Retinal pigment epithelial cell (primary cell): ENCODE measurements around the gene STAP2.

ENCODE experiments used
- DNase-seq: peaks from one replicate; pipeline ENCODE4 v3.0.0-alpha.2; 2010; ENCODE audit warnings: low read depth
- H3K4me3 ChIP-seq: 2 replicates; pipeline ENCODE4 v1.5.1; 2011; ENCODE audit warnings: mild to moderate bottlenecking, low read length, control low read depth, moderate library complexity
- CTCF ChIP-seq: conservative IDR thresholded peaks from 2 replicates; pipeline ENCODE4 v1.5.1; 2011; ENCODE audit warnings: low read depth, low read length, control low read depth, inconsistent platforms

The STAP2 gene

GRCh38 chr19:4338441-4339355 is at the start of gene STAP2:
Gene STAP2 (minus strand): TSS chr19:4338827. CDS start chr19:4338753, 74 bp downstream.
- TF ChIP-seq CTCF = no peak
- DNase-seq = no peak
- H3K4me3 ChIP-seq = peak within 1 kb of the TSS; percentile 47

- H3K4me3 ChIP-seq = no peak overlapping the region
- TF ChIP-seq CTCF = no peak
- DNase-seq = no peak
These were observed 47.6 kb upstream of the STAP2 start for GRCh38 chr19:4386041-4386782.

GRCh38 chr19:4385291-4386040 is 46.8 kb upstream of the STAP2 start:
- no peak overlapping the region for H3K4me3 ChIP-seq
- no peak for TF ChIP-seq CTCF

GRCh38 chr19:4380254-4380727 is 41.7 kb upstream of the STAP2 start:
- no peak overlapping the region for H3K4me3 ChIP-seq
- no peak for DNase-seq

More at GRCh38 chr19:4385291-4386040, 46.8 kb upstream of the STAP2 start:
- DNase-seq = no peak

GRCh38 chr19:4379383-4380253 is 41.0 kb upstream of the STAP2 start:
- H3K4me3 ChIP-seq = no peak overlapping the region
- DNase-seq = no peak
- TF ChIP-seq CTCF = no peak

More at GRCh38 chr19:4380254-4380727, 41.7 kb upstream of the STAP2 start:
- TF ChIP-seq CTCF = no peak

GRCh38 chr19:4378886-4379285 is 40.3 kb upstream of the STAP2 start:
- DNase-seq = no peak
- TF ChIP-seq CTCF = no peak
- no peak overlapping the region for H3K4me3 ChIP-seq
